ENCODE results near the gene EIF5B. TPM values are rescaled to one million over a fixed set of nuclear protein-coding genes. Genes with fewer than 3 reads are reported as not detected.

EIF5B gene
- total RNA-seq, 4 donors from 2014 or later, result 24.8 to 36.9 (median 29.8) TPM

GRCh38 chr2:99395589-99396130, 58.5 kb downstream of the EIF5B start:
- H3K4me3 ChIP-seq (replicated peaks in 1 of 3), result no peak overlapping the region
- DNase-seq, result no peak
- no peaks in the 10 kb centered on the region for H3K9me3 ChIP-seq
- H3K36me3 ChIP-seq, result peaks cover 27 to 63% of the 10 kb centered on the region in 2 donors
- intact Hi-C loops (cut with DNase I), result no loop called here
- H3K27ac ChIP-seq, result no peak overlapping the region
- TF ChIP-seq POLR2A (IDR thresholded peaks at IDR 0.05) (no peak), CTCF (IDR thresholded peaks at IDR 0.05) (no peak)
- no peaks in the 10 kb centered on the region for H3K27me3 ChIP-seq
- no peaks in the 10 kb centered on the region for H3K4me1 ChIP-seq
- WGBS, 2 donors, result 82 to 91% methylated on average over 3 of the region's 3 CpGs

- Histone ChIP-seq H3K27ac (no peak overlapping the region), H3K36me3 (peaks cover 33 to 74% of the 10 kb centered on the region in 2 donors), H3K9me3 (no peaks in the 10 kb centered on the region), H3K27me3 (no peaks in the 10 kb centered on the region), H3K4me1 (no peaks in the 10 kb centered on the region), H3K4me3 (replicated peaks in 1 of 3) (no peak overlapping the region)
- no peak for DNase-seq
- intact Hi-C loops (cut with DNase I), result no loop called here
- 92 to 96% methylated on average over 3 of the region's 3 CpGs for WGBS, 2 donors
- no peak for TF ChIP-seq CTCF (IDR thresholded peaks at IDR 0.05)
- no peak for TF ChIP-seq POLR2A (IDR thresholded peaks at IDR 0.05)
These were observed 60.2 kb downstream of the EIF5B start for GRCh38 chr2:99397266-99397920.

GRCh38 chr2:99398303-99398702, 61.1 kb downstream of the EIF5B start:
- no peaks in the 10 kb centered on the region for H3K4me1 ChIP-seq
- WGBS, 2 donors, result 95 to 96% methylated on average over 5 of the region's 5 CpGs

GRCh38 chr2:99399063-99399462, 61.9 kb downstream of the EIF5B start:
- H3K36me3 ChIP-seq, result peaks cover 44 to 82% of the 10 kb centered on the region in 2 donors
- H3K27me3 ChIP-seq, result no peaks in the 10 kb centered on the region
- TF ChIP-seq POLR2A (IDR thresholded peaks at IDR 0.05) (no peak), CTCF (IDR thresholded peaks at IDR 0.05) (no peak)
- intact Hi-C loops (cut with DNase I), result no loop called here
- H3K4me3 ChIP-seq (replicated peaks in 1 of 3), result no peak overlapping the region
- WGBS, 2 donors, result 92 to 93% methylated on average over 5 of the region's 5 CpGs
- H3K9me3 ChIP-seq, result no peaks in the 10 kb centered on the region
- H3K4me1 ChIP-seq, result no peaks in the 10 kb centered on the region
- no peak overlapping the region for H3K27ac ChIP-seq
- DNase-seq, result no peak

More at GRCh38 chr2:99398303-99398702, 61.1 kb downstream of the EIF5B start:
- Histone ChIP-seq H3K36me3 (peaks cover 41 to 80% of the 10 kb centered on the region in 2 donors), H3K27ac (no peak overlapping the region), H3K27me3 (no peaks in the 10 kb centered on the region), H3K9me3 (no peaks in the 10 kb centered on the region), H3K4me3 (replicated peaks in 1 of 3) (no peak overlapping the region)
- no peak for DNase-seq
- intact Hi-C loops (cut with DNase I), result no loop called here
- TF ChIP-seq POLR2A (IDR thresholded peaks at IDR 0.05) (no peak), CTCF (IDR thresholded peaks at IDR 0.05) (no peak)

- H3K9me3 ChIP-seq, result no peaks in the 10 kb centered on the region
- H3K36me3 ChIP-seq, result peaks cover 39 to 82% of the 10 kb centered on the region in 2 donors
- no peak overlapping the region for H3K27ac ChIP-seq
- no peak for DNase-seq
- WGBS, 2 donors, result 85 to 97% methylated on average over 2 of the region's 2 CpGs
- intact Hi-C loops (cut with DNase I), result no loop called here
- no peak overlapping the region for H3K4me3 ChIP-seq (replicated peaks in 1 of 3)
- no peaks in the 10 kb centered on the region for H3K27me3 ChIP-seq
- no peaks in the 10 kb centered on the region for H3K4me1 ChIP-seq
- TF ChIP-seq POLR2A (IDR thresholded peaks at IDR 0.05), result no peak
- TF ChIP-seq CTCF (IDR thresholded peaks at IDR 0.05), result no peak
These were observed 62.6 kb downstream of the EIF5B start for GRCh38 chr2:99399795-99400194.

Data from thyroid gland (tissue), 4 donors.